Measurements from ENCODE around the gene MPP3.

DNA sequence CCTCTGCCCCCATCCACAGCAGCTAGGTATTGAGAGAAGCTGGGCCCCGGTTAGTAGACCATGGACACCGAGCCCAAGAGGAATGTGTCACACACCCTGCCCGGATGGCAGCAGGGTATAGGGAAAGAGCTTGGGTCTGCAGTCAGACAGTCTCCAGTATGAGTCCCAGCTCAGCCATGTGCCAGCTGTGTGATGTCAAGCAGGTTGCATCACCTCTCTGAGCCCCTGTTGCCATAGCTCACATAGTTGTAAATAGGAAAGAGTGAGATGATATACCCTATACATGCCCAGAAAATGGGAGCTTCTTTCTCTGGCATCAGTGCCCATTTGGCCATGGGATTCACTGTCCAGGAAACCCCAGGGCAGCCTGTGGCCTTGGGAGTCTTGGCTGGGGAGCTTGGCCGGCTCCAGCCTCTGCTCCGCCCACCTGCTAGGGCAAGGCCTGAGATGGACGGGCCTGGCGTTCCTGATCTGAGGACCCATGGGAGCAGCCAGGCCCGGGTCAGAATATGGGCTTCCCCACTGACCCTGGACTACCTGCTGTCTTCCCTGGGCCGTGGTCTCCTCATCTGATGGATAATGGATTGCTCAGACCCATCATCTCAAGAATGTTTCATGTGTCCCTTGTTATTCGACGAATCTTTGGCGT is 27.3 kb upstream of the MPP3 start:
- TF ChIP-seq, protein P1, sequence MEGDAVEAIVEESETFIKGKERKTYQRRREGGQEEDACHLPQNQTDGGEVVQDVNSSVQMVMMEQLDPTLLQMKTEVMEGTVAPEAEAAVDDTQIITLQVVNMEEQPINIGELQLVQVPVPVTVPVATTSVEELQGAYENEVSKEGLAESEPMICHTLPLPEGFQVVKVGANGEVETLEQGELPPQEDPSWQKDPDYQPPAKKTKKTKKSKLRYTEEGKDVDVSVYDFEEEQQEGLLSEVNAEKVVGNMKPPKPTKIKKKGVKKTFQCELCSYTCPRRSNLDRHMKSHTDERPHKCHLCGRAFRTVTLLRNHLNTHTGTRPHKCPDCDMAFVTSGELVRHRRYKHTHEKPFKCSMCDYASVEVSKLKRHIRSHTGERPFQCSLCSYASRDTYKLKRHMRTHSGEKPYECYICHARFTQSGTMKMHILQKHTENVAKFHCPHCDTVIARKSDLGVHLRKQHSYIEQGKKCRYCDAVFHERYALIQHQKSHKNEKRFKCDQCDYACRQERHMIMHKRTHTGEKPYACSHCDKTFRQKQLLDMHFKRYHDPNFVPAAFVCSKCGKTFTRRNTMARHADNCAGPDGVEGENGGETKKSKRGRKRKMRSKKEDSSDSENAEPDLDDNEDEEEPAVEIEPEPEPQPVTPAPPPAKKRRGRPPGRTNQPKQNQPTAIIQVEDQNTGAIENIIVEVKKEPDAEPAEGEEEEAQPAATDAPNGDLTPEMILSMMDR (IDR thresholded peaks at IDR 0.05), result no peak
- TF ChIP-seq EZH2 (IDR thresholded peaks at IDR 0.05) (no peak), EZH2phosphoT487 (IDR thresholded peaks at IDR 0.05) (no peak)

Measured in neural progenitor cell (in vitro differentiated cells).